ENCODE results near the gene ZDHHC8. TPM values are rescaled to one million over a fixed set of nuclear protein-coding genes. Genes with fewer than 3 reads are reported as not detected.

ZDHHC8 gene
- total and polyA plus RNA-seq, 7 donors: 9.7 to 23.7 (median 15.8) TPM

- H3K4me1 ChIP-seq: peaks cover 19% of the 10 kb centered on the region
- 79 to 82% (median 80%) methylated on average over 19 to 22 of the region's 22 CpGs for WGBS, 3 donors
- no peak overlapping the region for H3K4me3 ChIP-seq
- intact Hi-C loops (cut with DNase I): no loop called here
- H3K36me3 ChIP-seq (ENCODE audit: insufficient read depth in 1 of 2, low read depth in 1 of 2): peaks cover 0 to 28% of the 10 kb centered on the region in 2 donors
- no peaks in the 10 kb centered on the region for H3K27me3 ChIP-seq (ENCODE audit: insufficient read depth in 3 of 3, low read length in 2 of 3)
- H3K27ac ChIP-seq: no peak overlapping the region
- no peak for TF ChIP-seq CTCF (IDR thresholded peaks at IDR 0.05)
- DNase-seq (no peak), ATAC-seq (no peak)
- no peaks in the 10 kb centered on the region for H3K9me3 ChIP-seq
Observed at GRCh38 chr22:20141186-20142077, 9.8 kb downstream of the ZDHHC8 start.

GRCh38 chr22:20142711-20143621 lies 11.4 kb downstream of the ZDHHC8 start:
- Histone ChIP-seq H3K9me3 (no peaks in the 10 kb centered on the region), H3K4me3 (no peak overlapping the region), H3K27ac (no peak overlapping the region), H3K4me1 (peaks cover 4% of the 10 kb centered on the region), H3K36me3 (ENCODE audit: insufficient read depth in 1 of 2, low read depth in 1 of 2) (peaks cover 0 to 28% of the 10 kb centered on the region in 2 donors), H3K27me3 (ENCODE audit: insufficient read depth in 3 of 3, low read length in 2 of 3) (no peaks in the 10 kb centered on the region)
- WGBS, 3 donors: 94 to 95% (median 94%) methylated on average over 54 to 65 of the region's 65 CpGs
- no peak for ATAC-seq
- no peak for TF ChIP-seq CTCF (IDR thresholded peaks at IDR 0.05)
- no peak for DNase-seq
- intact Hi-C loops (cut with DNase I): no loop called here

- no peak for TF ChIP-seq CTCF (IDR thresholded peaks at IDR 0.05)
- ATAC-seq (no peak), DNase-seq (no peak)
- H3K27me3 ChIP-seq (ENCODE audit: insufficient read depth in 3 of 3, low read length in 2 of 3): no peaks in the 10 kb centered on the region
- 82 to 83% (median 83%) methylated on average over 19 of the region's 19 CpGs for WGBS, 3 donors
- intact Hi-C loops (cut with DNase I): no loop called here
- H3K27ac ChIP-seq: no peak overlapping the region
- H3K9me3 ChIP-seq: no peaks in the 10 kb centered on the region
- no peak overlapping the region for H3K4me3 ChIP-seq
- H3K36me3 ChIP-seq (ENCODE audit: insufficient read depth in 1 of 2, low read depth in 1 of 2): peaks cover 0 to 28% of the 10 kb centered on the region in 2 donors
- H3K4me1 ChIP-seq: no peaks in the 10 kb centered on the region
Observed at GRCh38 chr22:20143883-20144665, 12.5 kb downstream of the ZDHHC8 start.

- DNase-seq (no peak), ATAC-seq (no peak)
- Histone ChIP-seq H3K27ac (no peak overlapping the region), H3K36me3 (ENCODE audit: insufficient read depth in 1 of 2, low read depth in 1 of 2) (peaks cover 0 to 24% of the 10 kb centered on the region in 2 donors), H3K9me3 (no peaks in the 10 kb centered on the region), H3K27me3 (ENCODE audit: insufficient read depth in 3 of 3, low read length in 2 of 3) (no peaks in the 10 kb centered on the region), H3K4me3 (no peak overlapping the region), H3K4me1 (no peaks in the 10 kb centered on the region)
- no peak for TF ChIP-seq CTCF (IDR thresholded peaks at IDR 0.05)
- intact Hi-C loops (cut with DNase I): no loop called here
- 88 to 92% (median 90%) methylated on average over 19 to 22 of the region's 22 CpGs for WGBS, 3 donors
Observed at GRCh38 chr22:20145206-20145831, 13.7 kb downstream of the ZDHHC8 start.

Data from psoas muscle (tissue), 8 donors.